HCT116 (cell line): ENCODE data around the gene NPLOC4. TPM values are rescaled to one million over a fixed set of nuclear protein-coding genes. Genes with fewer than 3 reads are reported as not detected.

ENCODE experiments used
- ATAC-seq: fragments of 200-7000 bp; cut with Tn5 transposase; 2 replicates; pipeline ENCODE4 v1.9.1; 2020; ENCODE audit warnings: mild to moderate bottlenecking, moderate library complexity
- BruUV-seq: library from RNA; stranded (reverse); fragments of 400-500 nt; replicated peaks from 2 replicates; lab custom pipeline; 2021; lab: Mats Ljungman, UMichigan
- CTCF ChIA-PET: fragments of 300-600 bp; sonication (Branson Sonifier 250); formaldehyde crosslinking; loops from one replicate; lab custom pipeline; 2021; ENCODE audit warnings: antibody characterized with exemption; lab: Charles Lee
- POLR2A ChIA-PET: fragments of 300-600, 350-600 bp; sonication (Branson Sonifier 250); formaldehyde crosslinking; loops from one replicate; lab custom pipeline; 2021; ENCODE audit warnings: antibody characterized with exemption; lab: Charles Lee
- RAD21 ChIA-PET, 2 experiments: fragments of 300-600 bp; sonication (Branson Sonifier 250); formaldehyde crosslinking; loops; one replicate each; lab custom pipeline; 2023; ENCODE audit warnings: low total read pairs in 2 of 2; ENCODE audit not compliant: uncharacterized antibody in 2 of 2, unreplicated experiment in 2 of 2, low non-redundant PET in 1 of 2; lab: Charles Lee
- DNase-seq: peaks from one replicate; pipeline ENCODE4 v3.0.0-alpha.2; 2010; ENCODE audit warnings: low read depth, low spot score
- H2AFZ ChIP-seq: fragments of 200-600 bp; shearing (Covaris generic), sonication (generic); 2 replicates; pipeline ENCODE4 v1.6.1; 2017; ENCODE audit warnings: low read depth, mixed run types, mixed read lengths, antibody characterized with exemption, low read length; ENCODE audit not compliant: poor library complexity, severe bottlenecking
- H3K27ac ChIP-seq: 2 replicates; pipeline ENCODE4 v1.5.1; 2012; ENCODE audit warnings: low read depth, low read length
- H3K27me3 ChIP-seq: fragments of 200-600 bp; sonication (generic); 2 replicates; pipeline ENCODE4 v1.6.1; 2016; ENCODE audit warnings: mixed run types, low read length, mixed read lengths; ENCODE audit not compliant: insufficient read depth
- H3K36me3 ChIP-seq, 2 experiments: fragments of 200-500 bp in 1 of 2; fragments of 200-600 bp in 1 of 2; sonication (Bioruptor generic) in 1 of 2; sonication (generic) in 1 of 2; 2 replicates each; pipeline versions ENCODE4 v1.5.1 to v1.6.1; 2014 to 2016; ENCODE audit warnings: low read length in 2 of 2, inconsistent platforms in 1 of 2, mixed read lengths in 1 of 2, mixed run types in 1 of 2; ENCODE audit not compliant: insufficient read depth in 2 of 2, control insufficient read depth in 1 of 2
- H3K4me1 ChIP-seq, 2 experiments: fragments of 200-600 bp in 1 of 2; sonication (generic) in 1 of 2; 2 replicates each; pipeline versions ENCODE4 v1.5.1 to v1.6.1; 2012 to 2017; ENCODE audit warnings: low read length in 2 of 2, inconsistent platforms in 1 of 2, mild to moderate bottlenecking in 1 of 2, mixed read lengths in 1 of 2, mixed run types in 1 of 2, moderate library complexity in 1 of 2; ENCODE audit not compliant: insufficient read depth in 2 of 2, control insufficient read depth in 1 of 2
- H3K4me2 ChIP-seq: fragments of 200-600 bp; sonication (generic); 2 replicates; pipeline ENCODE4 v1.6.1; 2017; ENCODE audit warnings: mixed run types, low read length, mixed read lengths
- H3K4me3 ChIP-seq, 2 experiments: fragments of 200-600 bp in 1 of 2; sonication (generic) in 1 of 2; replicated peaks in 1 of 2; 2 replicates each; pipeline ENCODE4 v1.5.1; 2011 to 2016; ENCODE audit warnings: low read length in 2 of 2, control low read depth in 1 of 2, low read depth in 1 of 2, mild to moderate bottlenecking in 1 of 2, mixed read lengths in 1 of 2, mixed run types in 1 of 2
- H3K79me2 ChIP-seq: fragments of 200-600 bp; sonication (generic); 2 replicates; pipeline ENCODE4 v1.6.1; 2017; ENCODE audit warnings: mild to moderate bottlenecking, mixed run types, low read length, moderate library complexity, mixed read lengths; ENCODE audit not compliant: insufficient read depth
- H3K9ac ChIP-seq: fragments of 200-600 bp; sonication (generic); 2 replicates; pipeline ENCODE4 v1.6.1; 2016; ENCODE audit warnings: low read length, mixed read lengths
- H3K9me2 ChIP-seq: fragments of 200-600 bp; sonication (generic), shearing (Covaris generic); 2 replicates; pipeline ENCODE4 v1.6.1; 2017; ENCODE audit warnings: mixed run types, mild to moderate bottlenecking, moderate library complexity; ENCODE audit not compliant: insufficient read depth
- H3K9me3 ChIP-seq, 2 experiments: fragments of 200-500 bp in 1 of 2; fragments of 200-600 bp in 1 of 2; sonication (Bioruptor generic) in 1 of 2; sonication (generic) in 1 of 2; 2 replicates each; pipeline ENCODE4 v1.6.1; 2014 to 2017; ENCODE audit warnings: low read length in 2 of 2, mixed read lengths in 2 of 2, inconsistent platforms in 1 of 2, low read depth in 1 of 2, mild to moderate bottlenecking in 1 of 2, mixed run types in 1 of 2, moderate library complexity in 1 of 2; ENCODE audit not compliant: control insufficient read depth in 1 of 2, insufficient read depth in 1 of 2
- H4K20me1 ChIP-seq: fragments of 200-600 bp; sonication (generic), shearing (Covaris generic); 2 replicates; pipeline ENCODE4 v1.6.1; 2017; ENCODE audit warnings: mixed run types, mild to moderate bottlenecking, moderate library complexity; ENCODE audit not compliant: insufficient read depth
- ELF1 ChIP-seq: IDR thresholded peaks from 2 replicates; pipeline ENCODE4 v1.6.1; 2012; ENCODE audit warnings: low read depth, borderline replicate concordance
- FOSL1 ChIP-seq: IDR thresholded peaks from 2 replicates; pipeline ENCODE4 v1.6.1; 2012; ENCODE audit warnings: low read depth
- JUND ChIP-seq: IDR thresholded peaks from 2 replicates; pipeline ENCODE4 v1.6.1; 2012
- POLR2AphosphoS5 ChIP-seq: IDR thresholded peaks from 2 replicates; pipeline ENCODE4 v1.6.1; 2011; ENCODE audit warnings: mild to moderate bottlenecking, low read depth, low read length, moderate library complexity
- SP1 ChIP-seq: IDR thresholded peaks from 2 replicates; pipeline ENCODE4 v1.6.1; 2012; ENCODE audit warnings: low read depth
- ZBTB33 ChIP-seq: IDR thresholded peaks from 2 replicates; pipeline ENCODE4 v1.6.1; 2011; ENCODE audit warnings: mild to moderate bottlenecking, low read length, moderate library complexity; ENCODE audit not compliant: insufficient replicate concordance; ENCODE audit errors: extremely low read depth
- intact Hi-C: fragments of 100-400 bp; cut with micrococcal nuclease; formaldehyde crosslinking; loops from 2 replicates; pipeline ENCODE4 v1.10.0; 2022
- total RNA-seq: library from RNA; stranded (reverse); gene quantifications from one replicate; pipeline ENCODE4 v1.2.1, GENCODE V29; 2021; ENCODE audit not compliant: unreplicated experiment
- TF ChIP-seq, protein P1 (sequence below): IDR thresholded peaks from 2 replicates; pipeline ENCODE4 v1.6.1; 2012

NPLOC4 gene
- total RNA-seq, 1 experiment from 2014 or later = 137 TPM

DNA sequence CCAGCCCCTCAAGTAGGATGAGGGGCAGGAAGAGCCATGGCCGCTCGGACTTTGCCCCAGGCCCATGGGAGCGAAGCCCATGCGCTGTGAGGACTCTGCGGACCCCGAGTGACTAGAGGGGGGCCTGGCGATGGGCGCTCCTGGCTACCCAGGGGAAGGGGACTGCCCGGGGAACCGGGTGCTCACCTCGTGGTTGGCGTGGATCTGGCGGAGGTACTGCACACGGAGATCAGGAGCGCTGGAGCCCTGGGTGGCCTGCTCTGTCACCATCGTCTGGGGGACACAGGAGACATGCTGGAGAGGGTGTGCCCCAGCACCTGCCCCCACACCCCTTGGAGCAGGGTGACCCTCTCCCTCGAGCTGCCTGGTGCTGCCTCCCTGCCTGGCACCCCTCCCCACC, 95.8 kb downstream of the NPLOC4 start:
- Histone ChIP-seq H3K27me3 (no peaks in the 10 kb centered on the region), H3K79me2 (no peaks in the 10 kb centered on the region), H3K9ac (no peak overlapping the region), H3K9me2 (no peaks in the 10 kb centered on the region), H3K36me3 (peaks cover 12 to 25% of the 10 kb centered on the region in 2 experiments), H3K4me2 (no peak overlapping the region), H3K9me3 (no peaks in the 10 kb centered on the region), H3K4me1 (peaks cover 0 to 7% of the 10 kb centered on the region in 2 experiments; a peak in 1 of 4 replicates), H3K4me3 (no peak overlapping the region), H4K20me1 (no peaks in the 10 kb centered on the region), H2AFZ (no peak overlapping the region), H3K27ac (no peak overlapping the region; the same call in 1 of the 2 replicates)
- POLR2A ChIA-PET = no interaction called here
- peak; percentile 6; the same call in 1 of the 2 replicates for TF ChIP-seq JUND
- TF ChIP-seq SP1 = no peak
- intact Hi-C loops = no loop called here
- CTCF ChIA-PET = no interaction called here
- no peak for ATAC-seq
- no TSS peak for BruUV-seq
- RAD21 ChIA-PET = no interaction called here
- DNase-seq = no peak

GRCh38 chr17:81540676-81541027, 96.3 kb downstream of the NPLOC4 start:
- DNase-seq = no peak
- no peaks in the 10 kb centered on the region for H3K79me2 ChIP-seq
- POLR2A ChIA-PET = interaction anchor here (1.1 kb wide), 1 partner anchor 31 kb away, joined by 3 read pairs; no protein-coding TSS in a partner anchor
- H3K9me3 ChIP-seq = no peaks in the 10 kb centered on the region
- H3K27ac ChIP-seq = no peak overlapping the region; the same call in 1 of the 2 replicates
- H3K9ac ChIP-seq = no peak overlapping the region
- H2AFZ ChIP-seq = no peak overlapping the region
- H3K4me3 ChIP-seq = no peak overlapping the region
- intact Hi-C loops = no loop called here
- peaks cover 8 to 21% of the 10 kb centered on the region in 2 experiments for H3K36me3 ChIP-seq
- H4K20me1 ChIP-seq = no peaks in the 10 kb centered on the region
- H3K27me3 ChIP-seq = no peaks in the 10 kb centered on the region
- no peaks in the 10 kb centered on the region for H3K9me2 ChIP-seq
- TF ChIP-seq FOSL1 = no peak
- TF ChIP-seq, protein P1, sequence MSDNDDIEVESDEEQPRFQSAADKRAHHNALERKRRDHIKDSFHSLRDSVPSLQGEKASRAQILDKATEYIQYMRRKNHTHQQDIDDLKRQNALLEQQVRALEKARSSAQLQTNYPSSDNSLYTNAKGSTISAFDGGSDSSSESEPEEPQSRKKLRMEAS = no peak
- no peak for TF ChIP-seq POLR2AphosphoS5
- no peak for TF ChIP-seq ZBTB33
- TF ChIP-seq ELF1 = no peak
- TF ChIP-seq, all 23 proteins: peak for 0
- BruUV-seq = no TSS peak
- Histone ChIP-seq H3K4me2 (no peak overlapping the region), H3K4me1 (peaks cover 0 to 7% of the 10 kb centered on the region in 2 experiments; a peak in 1 of 4 replicates)
- no peak for ATAC-seq
- ChIA-PET RAD21 (no interaction called here), CTCF (interaction anchor here (0.7 kb wide), 1 partner anchor 22 kb away, joined by 3 read pairs; no protein-coding TSS in a partner anchor)
